CD14-positive monocyte (primary cell): Measurements from ENCODE around the gene PCCA. TPM values are rescaled to one million over a fixed set of nuclear protein-coding genes. Genes with fewer than 3 reads are reported as not detected.

Experiments used
- DNase-seq, 3 donors: peaks; one replicate each; pipeline ENCODE4 v3.0.0-alpha.2; 2011 to 2022
- H2AFZ ChIP-seq: 2 replicates; pipeline ENCODE4 v1.6.0; 2012; ENCODE audit warnings: mild to moderate bottlenecking, low read depth, low read length, inconsistent platforms; ENCODE audit not compliant: insufficient read depth, poor library complexity, severe bottlenecking
- H3K27ac ChIP-seq, 2 donors: 1 replicate in 1 of 2; 2 replicates in 1 of 2; pipeline ENCODE4 v1.5.1; 2012 to 2013; ENCODE audit warnings: low read length in 2 of 2, control low read depth in 1 of 2, inconsistent platforms in 1 of 2, low read depth in 1 of 2, mild to moderate bottlenecking in 1 of 2
- H3K27me3 ChIP-seq, 2 donors: one replicate each; pipeline versions ENCODE4 v1.6.0 to v1.6.1; 2011 to 2013; ENCODE audit warnings: low read length in 2 of 2; ENCODE audit not compliant: control insufficient read depth in 2 of 2, insufficient read depth in 2 of 2
- H3K36me3 ChIP-seq, 2 donors: replicated peaks in 1 of 2; 1 replicate in 1 of 2; 2 replicates in 1 of 2; pipeline versions ENCODE4 v1.5.1 to v1.6.1; 2012 to 2013; ENCODE audit warnings: low read length in 2 of 2, control low read depth in 1 of 2, inconsistent platforms in 1 of 2, mild to moderate bottlenecking in 1 of 2; ENCODE audit not compliant: insufficient read depth in 2 of 2, control insufficient read depth in 1 of 2
- H3K4me1 ChIP-seq, 2 donors: 1 replicate in 1 of 2; 2 replicates in 1 of 2; pipeline versions ENCODE4 v1.5.1 to v1.6.1; 2012 to 2013; ENCODE audit warnings: low read length in 2 of 2, control low read depth in 1 of 2, inconsistent platforms in 1 of 2, mild to moderate bottlenecking in 1 of 2, moderate library complexity in 1 of 2; ENCODE audit not compliant: insufficient read depth in 2 of 2, control insufficient read depth in 1 of 2
- H3K4me2 ChIP-seq: replicated peaks from 2 replicates; pipeline ENCODE3; 2012; ENCODE audit warnings: low read length, moderate library complexity, mild to moderate bottlenecking; ENCODE audit not compliant: poor library complexity, severe bottlenecking; ENCODE audit errors: extremely low read depth
- H3K4me3 ChIP-seq, 3 experiments: fragments of 200-600 bp in 1 of 3; sonication (generic) in 1 of 3; replicated peaks in 1 of 3; 1 replicate in 2 of 3; 2 replicates in 1 of 3; pipeline ENCODE4 v1.5.1; 2011 to 2013; ENCODE audit warnings: low read length in 3 of 3, mild to moderate bottlenecking in 3 of 3, control low read depth in 2 of 3, low read depth in 2 of 3, inconsistent platforms in 1 of 3, moderate library complexity in 1 of 3
- H3K79me2 ChIP-seq: 2 replicates; pipeline ENCODE4 v1.6.0; 2012; ENCODE audit warnings: mild to moderate bottlenecking, control low read depth, inconsistent platforms, low read length, moderate library complexity; ENCODE audit not compliant: insufficient read depth
- H3K9ac ChIP-seq: 2 replicates; pipeline ENCODE4 v1.6.0; 2017; ENCODE audit warnings: low read length, mild to moderate bottlenecking; ENCODE audit not compliant: insufficient read depth, poor library complexity, severe bottlenecking
- H3K9me3 ChIP-seq, 2 donors: replicated peaks in 1 of 2; 1 replicate in 1 of 2; 2 replicates in 1 of 2; pipeline versions ENCODE4 v1.5.1 to v1.6.1; 2012 to 2013; ENCODE audit warnings: low read length in 2 of 2, control low read depth in 1 of 2; ENCODE audit not compliant: control insufficient read depth in 1 of 2, insufficient read depth in 1 of 2
- H4K20me1 ChIP-seq: 2 replicates; pipeline ENCODE4 v1.6.0; 2012; ENCODE audit warnings: mild to moderate bottlenecking, low read length, control low read depth, moderate library complexity; ENCODE audit not compliant: insufficient read depth
- H3K27ac Mint-ChIP-seq, 7 donors: one replicate each; pipeline ENCODE4 v1.8.0; 2020; ENCODE audit warnings: mild to moderate bottlenecking in 7 of 7, mixed read lengths in 7 of 7, moderate library complexity in 6 of 7, inconsistent platforms in 2 of 7
- H3K27me3 Mint-ChIP-seq, 3 donors: one replicate each; pipeline ENCODE4 v1.8.0; 2021 to 2022; ENCODE audit warnings: low read depth in 3 of 3, mild to moderate bottlenecking in 3 of 3, mixed read lengths in 3 of 3, moderate library complexity in 3 of 3, inconsistent platforms in 1 of 3
- H3K36me3 Mint-ChIP-seq, 2 donors: one replicate each; pipeline ENCODE4 v1.8.0; 2020; ENCODE audit warnings: mixed read lengths in 2 of 2, inconsistent platforms in 1 of 2, mild to moderate bottlenecking in 1 of 2
- H3K4me1 Mint-ChIP-seq: one replicate; pipeline ENCODE4 v1.8.0; 2020; ENCODE audit warnings: mild to moderate bottlenecking, mixed read lengths
- H3K4me3 Mint-ChIP-seq, 2 donors: one replicate each; pipeline ENCODE4 v1.8.0; 2020; ENCODE audit warnings: mild to moderate bottlenecking in 2 of 2, mixed read lengths in 2 of 2, moderate library complexity in 1 of 2
- H3K9me3 Mint-ChIP-seq, 7 donors: one replicate each; pipeline ENCODE4 v1.8.0; 2020 to 2022; ENCODE audit warnings: mixed read lengths in 7 of 7, mild to moderate bottlenecking in 6 of 7, moderate library complexity in 6 of 7, inconsistent platforms in 2 of 7
- CTCF ChIP-seq: fragments of 200-600 bp; IDR thresholded peaks from one replicate; pipeline ENCODE4 v1.8.0; 2022; ENCODE audit warnings: antibody characterized with exemption, mild to moderate bottlenecking
- WGBS: methylation state at CpG from one replicate; pipeline ENCODE4 v1.1.5; 2013; ENCODE audit warnings: missing lambda C conversion rate; ENCODE audit not compliant: insufficient coverage; 5-methylcytosine and 5-hydroxymethylcytosine counted together
- intact Hi-C, 2 donors: fragments of 100-400 bp; cut with micrococcal nuclease; formaldehyde crosslinking; loops; one replicate each; pipeline versions ENCODE4 v1.15.0 to v1.15.1; 2023
- polyA plus RNA-seq, 3 donors: library from polyadenylated mRNA; depleted of rRNA in 1 of 3; unstranded in 2 of 3; stranded (reverse) in 1 of 3; fragments of 300-500 nt in 2 of 3; fragments of >200 nt in 1 of 3; fragmentation: Illumina TruSeq in 2 of 3; gene quantifications; 1 replicate in 2 of 3; 2 replicates in 1 of 3; pipeline ENCODE4 v1.2.3, GENCODE V29; 2012 to 2021

Gene PCCA
- polyA plus RNA-seq, 3 donors = 4.4 to 13.5 (median 11.9) TPM

GRCh38 chr13:100254002-100254401, 165.1 kb downstream of the PCCA start:
- no peak overlapping the region for H3K4me3 ChIP-seq
- no peaks in the 10 kb centered on the region for H3K27me3 ChIP-seq
- intact Hi-C loops = no loop called here
- no peaks in the 10 kb centered on the region for H3K79me2 ChIP-seq
- H3K9me3 ChIP-seq = peaks cover 0 to 4% of the 10 kb centered on the region in 2 donors
- DNase-seq = peak in 1 of 3 donors; percentile 31
- WGBS = 80% methylated on average over 5 of the region's 7 CpGs
- Mint-ChIP-seq H3K9me3 (peaks cover 4 to 14% (median 12%) of the 10 kb centered on the region in 7 donors), H3K4me3 (no peak overlapping the region), H3K36me3 (peaks cover 11 to 13% of the 10 kb centered on the region in 2 donors), H3K4me1 (peaks cover 22% of the 10 kb centered on the region), H3K27ac (peak overlapping the region in 1 of 7 donors; percentile 51), H3K27me3 (no peaks in the 10 kb centered on the region)
- no peak for TF ChIP-seq CTCF
- H2AFZ ChIP-seq = no peak overlapping the region
- H3K36me3 ChIP-seq = no peaks in the 10 kb centered on the region
- H3K4me2 ChIP-seq = no peak overlapping the region
- H4K20me1 ChIP-seq = no peaks in the 10 kb centered on the region
- H3K27ac ChIP-seq = no peak overlapping the region
- no peak overlapping the region for H3K9ac ChIP-seq
- H3K4me1 ChIP-seq = peaks cover 6 to 9% of the 10 kb centered on the region in 2 donors

GRCh38 chr13:100262404-100262803, 173.5 kb downstream of the PCCA start:
- Histone ChIP-seq H3K27ac (no peak overlapping the region), H3K27me3 (no peaks in the 10 kb centered on the region), H3K4me1 (no peaks in the 10 kb centered on the region), H2AFZ (no peak overlapping the region), H3K79me2 (no peaks in the 10 kb centered on the region), H3K9ac (no peak overlapping the region), H3K4me3 (no peak overlapping the region), H3K9me3 (no peaks in the 10 kb centered on the region), H4K20me1 (no peaks in the 10 kb centered on the region), H3K36me3 (no peaks in the 10 kb centered on the region), H3K4me2 (no peak overlapping the region)
- H3K4me1 Mint-ChIP-seq = no peaks in the 10 kb centered on the region
- no CpG with 5 or more reads among the region's 3 CpGs for WGBS
- peaks cover 8 to 11% of the 10 kb centered on the region in 2 donors for H3K36me3 Mint-ChIP-seq
- no peak overlapping the region for H3K27ac Mint-ChIP-seq
- no peak overlapping the region for H3K4me3 Mint-ChIP-seq
- H3K9me3 Mint-ChIP-seq = peaks cover 0 to 3% (median 2%) of the 10 kb centered on the region in 7 donors
- intact Hi-C loops = no loop called here
- DNase-seq = no peak
- H3K27me3 Mint-ChIP-seq = no peaks in the 10 kb centered on the region
- no peak for TF ChIP-seq CTCF
